GM18520 (cell line): Measurements from ENCODE around the gene PSAT1.

Experiments used
- ATAC-seq: cut with Tn5 transposase; IDR thresholded peaks from one replicate; pipeline ENCODE4 v1.9.1; 2021; ENCODE audit not compliant: unreplicated experiment

PSAT1 gene

GRCh38 chr9:78365748-78366697 lies 69.1 kb downstream of the PSAT1 start:
- ATAC-seq = no peak

GRCh38 chr9:78366827-78367226 lies 69.9 kb downstream of the PSAT1 start:
- ATAC-seq = no peak

- ATAC-seq = no peak
These were observed 71.3 kb downstream of the PSAT1 start for GRCh38 chr9:78368236-78368635.

DNA sequence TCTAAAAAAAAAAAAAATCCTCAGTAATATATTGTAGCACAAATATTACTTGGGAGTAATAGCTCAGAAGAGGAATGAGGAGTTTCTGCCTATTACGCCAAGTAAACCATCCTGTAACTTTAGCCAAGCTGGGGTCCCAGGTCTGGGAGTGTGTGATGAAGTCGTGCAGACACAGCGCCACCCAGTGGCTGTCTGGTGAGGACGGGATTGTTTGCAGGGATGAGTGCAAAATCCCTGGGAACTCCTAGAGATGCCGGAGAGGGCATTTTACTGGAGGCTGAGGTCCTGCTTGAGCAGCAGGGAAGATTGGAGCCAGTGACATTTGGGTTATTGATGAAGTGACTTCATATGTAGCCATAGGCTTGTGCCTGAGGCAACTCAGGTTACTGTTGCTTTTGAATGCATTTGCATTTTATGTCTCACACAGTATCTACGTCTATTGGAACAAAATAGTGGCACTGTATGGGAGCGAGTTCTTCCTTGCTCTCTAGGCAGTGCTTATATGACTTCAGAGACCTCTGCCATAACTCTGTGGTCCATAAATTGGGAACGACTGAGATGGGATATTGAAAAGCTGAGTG lies 72.8 kb downstream of the PSAT1 start:
- ATAC-seq = peak; percentile 48

GRCh38 chr9:78370991-78371390 lies 74.1 kb downstream of the PSAT1 start:
- no peak for ATAC-seq

DNA sequence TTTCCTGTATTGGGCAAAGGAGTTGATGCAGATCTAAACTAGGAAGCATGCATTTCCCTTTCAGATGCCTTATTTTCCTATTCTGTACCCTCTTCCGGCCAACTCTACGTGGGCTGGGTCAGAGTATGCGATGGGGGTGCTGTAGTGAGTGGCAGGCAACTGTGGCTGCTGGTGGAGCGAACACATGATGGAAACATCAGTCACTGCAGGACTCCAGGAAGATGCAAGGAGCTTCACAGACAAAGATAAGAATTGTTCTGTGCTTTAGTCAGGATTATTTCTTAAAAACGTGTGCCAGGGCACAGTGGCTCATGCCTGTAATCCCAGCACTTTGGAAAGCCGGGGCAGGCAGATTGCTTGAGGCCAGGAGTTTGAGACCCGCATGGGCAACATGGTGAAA lies 75.1 kb downstream of the PSAT1 start:
- no peak for ATAC-seq
